PC-9 (cell line): ENCODE data around the gene RPL15. TPM values are rescaled to one million over a fixed set of nuclear protein-coding genes. Genes with fewer than 3 reads are reported as not detected.
A peak's percentile ranks its signal among the peaks of the same experiment; 100 is the strongest.

ENCODE experiments used
- BruUV-seq: library from RNA; stranded (reverse); fragments of 400-500 nt; replicated peaks from 2 replicates; lab custom pipeline; 2021; lab: Mats Ljungman, UMichigan
- CTCF ChIA-PET: fragments of 300-600 bp; sonication (Branson Sonifier 250); formaldehyde crosslinking; loops from one replicate; lab custom pipeline; 2022; ENCODE audit warnings: antibody characterized with exemption; lab: Charles Lee
- POLR2A ChIA-PET: fragments of 300-600 bp; sonication (Branson Sonifier 250); formaldehyde crosslinking; loops from one replicate; lab custom pipeline; 2022; ENCODE audit warnings: antibody characterized with exemption; ENCODE audit not compliant: unreplicated experiment; lab: Charles Lee
- DNase-seq, 2 experiments: peaks; one replicate each; pipeline versions ENCODE4 v3.0.0 to v3.0.0-alpha.2; 2015 to 2022; ENCODE audit warnings: mixed read lengths in 1 of 2
- H2AFZ ChIP-seq: fragments of 200-600 bp; sonication (generic); 2 replicates; pipeline ENCODE4 v1.8.1; 2017; ENCODE audit warnings: antibody characterized with exemption
- H3F3A ChIP-seq: fragments of 200-600 bp; sonication (generic); 2 replicates; pipeline ENCODE4 v1.8.1; 2017; ENCODE audit warnings: antibody characterized with exemption, mild to moderate bottlenecking, low read depth; ENCODE audit not compliant: insufficient read depth
- H3K27ac ChIP-seq: fragments of 200-600 bp; sonication (generic); 2 replicates; pipeline ENCODE4 v1.6.1; 2016; ENCODE audit warnings: mixed run types
- H3K27me3 ChIP-seq: fragments of 200-600 bp; sonication (generic); 2 replicates; pipeline ENCODE4 v1.6.1; 2016; ENCODE audit warnings: low read depth, mixed run types; ENCODE audit not compliant: insufficient read depth
- H3K36me3 ChIP-seq: fragments of 200-600 bp; sonication (generic); 2 replicates; pipeline ENCODE4 v1.6.1; 2016; ENCODE audit warnings: low read depth, mixed run types
- H3K4me1 ChIP-seq: fragments of 200-600 bp; sonication (generic); replicated peaks from 2 replicates; pipeline ENCODE4 v1.6.1; 2016; ENCODE audit warnings: mixed run types; ENCODE audit not compliant: insufficient read depth
- H3K4me2 ChIP-seq: fragments of 200-600 bp; sonication (generic); 2 replicates; pipeline ENCODE4 v1.6.1; 2017; ENCODE audit warnings: mixed run types
- H3K4me3 ChIP-seq: fragments of 200-600 bp; sonication (generic); 2 replicates; pipeline ENCODE4 v1.6.1; 2016; ENCODE audit warnings: mixed run types
- H3K79me2 ChIP-seq: fragments of 200-600 bp; sonication (generic); 2 replicates; pipeline ENCODE4 v1.6.1; 2017; ENCODE audit warnings: low read depth, mixed run types
- H3K9me2 ChIP-seq: fragments of 200-600 bp; sonication (generic); 2 replicates; pipeline ENCODE4 v1.8.1; 2017; ENCODE audit warnings: mild to moderate bottlenecking; ENCODE audit not compliant: insufficient read depth
- H3K9me3 ChIP-seq: fragments of 200-600 bp; sonication (generic); 2 replicates; pipeline ENCODE4 v1.8.1; 2016; ENCODE audit warnings: low read depth; ENCODE audit not compliant: insufficient read depth
- H4K20me1 ChIP-seq: fragments of 200-600 bp; sonication (generic); 2 replicates; pipeline ENCODE4 v1.8.1; 2017; ENCODE audit not compliant: insufficient read depth
- EZH2 ChIP-seq: fragments of 200-600 bp; sonication (generic); IDR thresholded peaks from 2 replicates; pipeline ENCODE4 v1.8.0; 2017; ENCODE audit warnings: antibody characterized with exemption, low read depth
- intact Hi-C: fragments of 100-400 bp; cut with micrococcal nuclease; formaldehyde crosslinking; loops from one replicate; pipeline ENCODE4 v1.10.0; 2022; ENCODE audit not compliant: unreplicated experiment
- total RNA-seq: library from RNA; stranded (reverse); gene quantifications from 2 replicates; pipeline ENCODE4 v1.2.3, GENCODE V29; 2021
- TF ChIP-seq, protein P1 (sequence below): fragments of 200-600 bp; sonication (generic); conservative IDR thresholded peaks from 2 replicates; pipeline ENCODE4 v1.6.1; 2017; ENCODE audit warnings: mixed run types, antibody characterized with exemption, mild to moderate bottlenecking, moderate library complexity

RPL15 gene
- total RNA-seq, 1 experiment from 2014 or later: 1,784 TPM

GRCh38 chr3:23949784-23950183 is 32.9 kb downstream of the RPL15 start:
- intact Hi-C loops: loop anchor here (10.0 kb wide), 1 partner anchor 935 kb away; no protein-coding TSS in a partner anchor
- no peak overlapping the region for H3K4me3 ChIP-seq
- ChIA-PET POLR2A (no interaction called here), CTCF (interaction anchor here (0.6 kb wide), 1 partner anchor 545 kb away, joined by 3 read pairs; the partner anchor contains the start of gene THRB)
- peaks cover 17% of the 10 kb centered on the region for H3K36me3 ChIP-seq
- H3K9me2 ChIP-seq: no peaks in the 10 kb centered on the region
- H3K9me3 ChIP-seq: no peaks in the 10 kb centered on the region
- H3K79me2 ChIP-seq: peaks cover 85% of the 10 kb centered on the region
- peaks cover 24% of the 10 kb centered on the region for H3K4me1 ChIP-seq
- H3F3A ChIP-seq: peaks cover 19% of the 10 kb centered on the region
- BruUV-seq: no TSS peak
- H3K4me2 ChIP-seq: 0 out of 2 replicates have a peak overlapping the region, but pooled peaks have one; percentile 4
- H2AFZ ChIP-seq: no peak overlapping the region
- no peaks in the 10 kb centered on the region for H3K27me3 ChIP-seq
- TF ChIP-seq EZH2: no peak
- TF ChIP-seq, protein P1, sequence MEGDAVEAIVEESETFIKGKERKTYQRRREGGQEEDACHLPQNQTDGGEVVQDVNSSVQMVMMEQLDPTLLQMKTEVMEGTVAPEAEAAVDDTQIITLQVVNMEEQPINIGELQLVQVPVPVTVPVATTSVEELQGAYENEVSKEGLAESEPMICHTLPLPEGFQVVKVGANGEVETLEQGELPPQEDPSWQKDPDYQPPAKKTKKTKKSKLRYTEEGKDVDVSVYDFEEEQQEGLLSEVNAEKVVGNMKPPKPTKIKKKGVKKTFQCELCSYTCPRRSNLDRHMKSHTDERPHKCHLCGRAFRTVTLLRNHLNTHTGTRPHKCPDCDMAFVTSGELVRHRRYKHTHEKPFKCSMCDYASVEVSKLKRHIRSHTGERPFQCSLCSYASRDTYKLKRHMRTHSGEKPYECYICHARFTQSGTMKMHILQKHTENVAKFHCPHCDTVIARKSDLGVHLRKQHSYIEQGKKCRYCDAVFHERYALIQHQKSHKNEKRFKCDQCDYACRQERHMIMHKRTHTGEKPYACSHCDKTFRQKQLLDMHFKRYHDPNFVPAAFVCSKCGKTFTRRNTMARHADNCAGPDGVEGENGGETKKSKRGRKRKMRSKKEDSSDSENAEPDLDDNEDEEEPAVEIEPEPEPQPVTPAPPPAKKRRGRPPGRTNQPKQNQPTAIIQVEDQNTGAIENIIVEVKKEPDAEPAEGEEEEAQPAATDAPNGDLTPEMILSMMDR: no peak
- H4K20me1 ChIP-seq: peaks cover 23% of the 10 kb centered on the region
- H3K27ac ChIP-seq: no peak overlapping the region
- DNase-seq: no peak

- H3K79me2 ChIP-seq: peaks cover 90% of the 10 kb centered on the region
- no peaks in the 10 kb centered on the region for H3K9me3 ChIP-seq
- no peak overlapping the region for H2AFZ ChIP-seq
- TF ChIP-seq EZH2: no peak
- TF ChIP-seq, protein P1: no peak
- H3K36me3 ChIP-seq: peaks cover 19% of the 10 kb centered on the region
- peaks cover 23% of the 10 kb centered on the region for H4K20me1 ChIP-seq
- ChIA-PET CTCF (no interaction called here), POLR2A (interaction anchor here (0.6 kb wide), 1 partner anchor 437 kb away, joined by 5 read pairs; no protein-coding TSS in a partner anchor)
- BruUV-seq: no TSS peak
- no peak for DNase-seq
- intact Hi-C loops: no loop called here
- H3K4me1 ChIP-seq: peaks cover 24% of the 10 kb centered on the region
- H3F3A ChIP-seq: peaks cover 19% of the 10 kb centered on the region
- H3K27ac ChIP-seq: no peak overlapping the region
- no peak overlapping the region for H3K4me3 ChIP-seq
- H3K9me2 ChIP-seq: no peaks in the 10 kb centered on the region
- 0 out of 2 replicates have a peak overlapping the region, but pooled peaks have one; percentile 4 for H3K4me2 ChIP-seq
- no peaks in the 10 kb centered on the region for H3K27me3 ChIP-seq
Measured at GRCh38 chr3:23950293-23950692, 33.4 kb downstream of the RPL15 start.

DNA sequence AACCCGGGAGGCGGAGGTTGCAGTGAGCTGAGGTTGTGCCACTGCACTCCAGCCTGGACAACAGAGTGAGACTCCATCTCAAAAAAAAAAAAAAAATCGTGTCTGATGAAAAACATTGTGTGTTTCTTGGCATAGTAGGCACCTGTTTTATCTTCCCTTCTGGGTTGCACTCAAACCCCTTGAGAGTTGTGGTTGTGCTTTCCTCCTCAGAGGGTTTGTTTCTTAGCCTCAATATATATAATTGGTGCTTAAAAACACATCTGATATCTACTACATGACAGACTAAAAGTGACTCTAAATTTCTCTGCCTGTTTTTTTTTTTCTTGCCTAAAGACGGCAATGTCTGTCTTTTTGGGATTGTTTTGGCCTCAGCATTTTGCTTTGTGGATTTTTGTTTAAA is 35.7 kb downstream of the RPL15 start:
- H3K9me3 ChIP-seq: no peaks in the 10 kb centered on the region
- no TSS peak for BruUV-seq
- no peak overlapping the region for H3K27ac ChIP-seq
- H3K79me2 ChIP-seq: peaks cover 97% of the 10 kb centered on the region
- ChIA-PET POLR2A (no interaction called here), CTCF (no interaction called here)
- no peak for TF ChIP-seq EZH2
- TF ChIP-seq, protein P1: no peak
- H3K9me2 ChIP-seq: no peaks in the 10 kb centered on the region
- peaks cover 20% of the 10 kb centered on the region for H4K20me1 ChIP-seq
- intact Hi-C loops: no loop called here
- H3K4me3 ChIP-seq: no peak overlapping the region
- H3K4me2 ChIP-seq: no peak overlapping the region
- no peaks in the 10 kb centered on the region for H3K27me3 ChIP-seq
- DNase-seq: no peak
- peaks cover 20% of the 10 kb centered on the region for H3F3A ChIP-seq
- peaks cover 24% of the 10 kb centered on the region for H3K36me3 ChIP-seq
- no peak overlapping the region for H2AFZ ChIP-seq
- peaks cover 19% of the 10 kb centered on the region for H3K4me1 ChIP-seq
